HG02678 (cell line): ENCODE measurements around the gene NPW.
"Not testable (repeated sequence)": the region's sequence is repeated elsewhere in the genome, so short reads cannot be mapped to it uniquely, and the experiment has no call there.

Experiments used
- ATAC-seq: cut with Tn5 transposase; IDR thresholded peaks from one replicate; pipeline ENCODE4 v1.9.1; 2021; ENCODE audit warnings: mild to moderate bottlenecking, moderate library complexity; ENCODE audit not compliant: unreplicated experiment

NPW gene

DNA sequence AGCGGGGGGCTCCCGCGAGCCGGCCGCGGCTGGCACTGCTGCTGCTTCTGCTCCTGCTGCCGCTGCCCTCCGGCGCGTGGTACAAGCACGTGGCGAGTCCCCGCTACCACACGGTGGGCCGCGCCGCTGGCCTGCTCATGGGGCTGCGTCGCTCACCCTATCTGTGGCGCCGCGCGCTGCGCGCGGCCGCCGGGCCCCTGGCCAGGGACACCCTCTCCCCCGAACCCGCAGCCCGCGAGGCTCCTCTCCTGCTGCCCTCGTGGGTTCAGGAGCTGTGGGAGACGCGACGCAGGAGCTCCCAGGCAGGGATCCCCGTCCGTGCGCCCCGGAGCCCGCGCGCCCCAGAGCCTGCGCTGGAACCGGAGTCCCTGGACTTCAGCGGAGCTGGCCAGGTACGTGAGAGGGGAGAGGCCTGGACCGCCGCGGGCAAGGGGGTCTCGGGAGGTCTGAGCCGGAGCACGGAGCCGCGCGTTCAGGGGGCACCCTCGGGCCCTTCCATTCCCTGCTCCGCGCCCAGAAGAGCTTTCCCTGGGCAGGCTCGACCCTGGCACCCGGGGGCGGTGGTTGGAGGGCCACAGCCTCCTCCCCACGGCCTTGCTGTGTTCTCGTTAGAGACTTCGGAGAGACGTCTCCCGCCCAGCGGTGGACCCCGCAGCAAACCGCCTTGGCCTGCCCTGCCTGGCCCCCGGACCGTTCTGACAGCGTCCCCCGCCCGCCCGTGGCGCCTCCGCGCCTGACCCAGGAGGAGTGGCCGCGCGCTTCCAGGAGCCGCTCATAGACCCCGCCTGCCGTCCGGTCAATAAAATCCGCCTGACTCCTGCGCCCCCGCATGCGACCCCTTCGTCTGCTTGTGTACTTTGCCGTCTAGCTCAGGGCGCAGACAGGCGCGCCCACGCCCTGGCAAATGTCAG is 591 bp downstream of the NPW start:
- no peak for ATAC-seq

DNA sequence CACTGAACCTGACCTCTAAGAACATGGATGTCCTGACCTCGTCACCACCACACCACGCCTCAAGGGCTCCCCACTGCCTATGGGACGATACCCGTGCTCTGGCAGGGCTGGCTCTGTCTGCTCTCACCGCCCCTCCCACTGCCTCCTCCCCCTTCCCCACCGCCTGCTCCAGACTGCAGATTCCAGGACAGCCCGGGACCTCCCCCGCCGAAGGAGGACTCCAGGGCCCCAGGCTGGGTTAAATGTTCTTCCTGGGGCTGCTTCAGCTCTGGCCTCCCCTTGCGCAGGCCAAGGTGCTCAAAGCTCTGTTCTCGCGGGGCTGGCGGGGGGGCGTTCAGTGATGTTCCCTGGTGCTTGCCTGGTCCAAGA is 3.1 kb downstream of the NPW start:
- no peak for ATAC-seq

DNA sequence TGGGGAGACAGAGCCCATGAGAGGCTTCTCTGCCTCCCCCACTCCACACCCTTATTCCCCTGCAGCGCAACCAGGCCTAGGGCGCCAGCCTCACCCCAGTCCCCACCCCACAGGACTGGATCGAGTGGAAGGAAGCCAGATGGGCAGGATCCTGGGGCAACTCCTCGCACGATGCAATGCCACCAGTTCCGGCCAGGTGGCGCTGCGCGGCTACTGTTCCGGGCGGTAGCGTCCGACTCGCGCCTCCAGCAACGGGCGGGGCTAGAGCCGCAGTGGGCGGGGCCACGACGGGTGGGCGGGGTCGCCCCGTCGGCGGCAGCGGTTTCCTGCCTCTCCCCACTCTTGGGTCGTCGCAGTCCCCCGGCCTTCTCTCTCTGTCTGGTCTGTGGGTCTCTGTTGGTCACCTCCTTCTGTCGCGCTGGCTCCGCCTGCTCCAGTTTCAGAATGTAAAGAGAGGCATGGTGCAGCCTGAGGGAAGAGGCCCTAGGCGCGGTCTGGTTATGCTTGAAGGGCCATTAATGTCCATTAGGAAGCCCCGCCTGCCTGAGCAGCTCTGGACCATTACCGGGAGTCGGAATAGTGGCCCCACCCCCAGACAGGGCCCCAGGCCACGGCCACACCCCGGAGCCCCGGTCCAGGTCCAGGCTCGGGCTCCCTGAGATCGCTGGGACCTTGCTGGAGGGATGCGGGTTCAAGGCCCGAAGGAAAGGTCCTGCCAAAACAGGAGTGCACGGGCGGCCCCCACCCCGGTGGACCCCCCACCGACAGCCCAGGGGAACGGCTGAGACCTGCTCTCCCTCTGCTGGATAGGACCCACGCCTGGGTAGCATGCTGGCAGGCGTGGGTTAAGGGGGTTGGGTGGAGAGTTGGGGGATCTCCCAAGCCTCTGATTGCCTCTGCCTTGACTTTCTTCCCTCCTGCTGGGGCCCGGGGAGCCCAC is 3.8 kb downstream of the NPW start:
- ATAC-seq: peak; percentile 71

DNA sequence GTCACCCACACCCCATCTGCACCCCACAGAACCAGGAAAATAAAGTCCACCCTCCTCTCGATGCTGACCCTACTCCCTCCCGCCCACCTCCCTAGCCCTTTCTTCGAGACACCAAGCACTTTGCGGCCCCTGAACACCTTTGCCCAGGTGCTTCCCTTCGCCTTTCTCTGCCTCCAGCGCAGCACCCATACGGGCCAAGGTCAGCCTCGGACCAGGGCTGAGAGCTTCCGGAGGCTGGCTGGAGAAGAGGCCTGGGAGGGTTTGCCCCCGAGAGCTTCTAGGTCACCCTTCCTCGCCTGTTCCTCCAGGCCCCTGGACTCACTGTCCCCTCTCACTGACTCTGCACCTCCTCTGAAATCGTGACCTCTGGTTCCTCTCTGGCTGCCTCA is 4.4 kb downstream of the NPW start:
- no peak for ATAC-seq

DNA sequence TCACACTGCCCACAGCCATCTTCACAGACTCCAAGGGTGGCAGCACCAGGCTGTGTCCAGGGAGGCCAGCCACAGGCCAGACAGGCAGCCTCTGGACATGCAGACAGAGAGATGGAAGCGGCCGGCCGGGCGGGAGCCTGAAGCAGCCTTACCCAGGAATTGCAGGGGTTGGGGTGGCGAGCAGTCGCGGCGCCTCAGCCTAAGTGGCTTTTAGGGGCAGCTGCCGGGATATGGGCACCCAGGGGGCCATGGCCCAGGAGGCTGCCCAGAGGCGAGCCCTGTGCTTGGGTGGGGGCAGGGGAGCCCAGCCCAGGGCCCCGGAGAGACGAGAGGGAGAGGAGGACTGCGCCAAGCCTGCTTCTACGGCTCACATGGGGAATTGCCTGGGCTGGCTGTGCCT is 5.7 kb downstream of the NPW start:
- ATAC-seq: no peak

DNA sequence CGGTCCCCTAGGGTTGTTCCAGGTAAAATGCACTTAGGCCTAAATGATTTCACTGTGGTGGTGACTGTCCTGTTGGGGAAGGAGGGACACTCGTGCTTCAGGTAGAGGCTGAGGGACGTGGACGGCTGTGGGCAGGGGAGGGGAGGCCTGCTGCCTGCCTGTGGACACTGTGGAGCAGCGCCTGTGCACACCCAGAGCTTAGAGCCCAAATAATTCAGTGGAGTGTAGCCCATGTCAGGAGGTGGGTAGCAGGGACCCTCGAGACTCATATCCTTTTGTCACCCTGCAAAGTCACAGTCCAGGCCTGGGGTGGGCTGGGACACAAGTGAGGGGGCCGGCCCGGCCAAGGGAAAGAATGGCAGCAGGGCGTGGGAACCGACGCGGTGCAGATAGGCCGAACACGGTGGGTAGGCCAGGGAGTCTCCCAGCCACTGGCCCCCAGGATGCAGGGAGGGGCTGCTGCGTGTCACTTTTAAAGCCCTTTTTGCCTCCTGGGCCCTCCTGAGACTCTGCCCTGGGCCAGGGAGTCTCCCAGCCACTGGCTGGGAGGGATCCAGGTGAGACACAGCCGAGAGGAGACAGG is 6.4 kb downstream of the NPW start:
- ATAC-seq: no peak

DNA sequence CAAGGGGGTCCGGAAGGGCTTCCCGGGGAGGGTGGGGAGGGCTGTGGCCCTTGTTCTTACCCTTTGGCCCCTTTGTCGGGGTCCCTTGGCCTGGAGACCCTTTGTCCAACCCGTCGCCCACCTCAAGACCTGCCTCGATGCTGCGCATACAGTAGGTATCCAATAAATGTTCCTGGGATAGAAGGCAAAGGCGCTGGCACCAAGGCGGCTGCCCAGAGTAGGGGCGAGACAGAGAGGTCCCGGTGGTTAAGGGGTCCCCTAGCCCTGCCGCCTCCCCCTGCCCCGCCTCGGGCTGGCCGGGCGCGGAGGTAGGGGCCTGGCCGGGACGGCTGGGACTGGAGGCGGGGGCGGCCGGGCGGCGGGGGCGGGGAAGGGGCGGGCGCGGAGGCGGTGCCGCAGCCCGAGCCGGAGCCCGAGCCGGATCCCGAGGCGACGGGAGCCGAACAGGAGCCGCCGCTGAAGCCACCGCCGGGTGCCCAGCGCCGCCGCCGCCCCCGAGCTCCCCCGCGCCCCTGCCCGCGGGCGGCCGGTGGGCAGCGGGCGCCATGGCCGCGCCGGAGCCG is 7.0 kb downstream of the NPW start, which contains the start of gene NHERF2:
TSS of gene NHERF2 (plus strand) at position 442 of the 563 bp plus-strand sequence. CDS start at position 546, 104 bp downstream.
- no peak for ATAC-seq

DNA sequence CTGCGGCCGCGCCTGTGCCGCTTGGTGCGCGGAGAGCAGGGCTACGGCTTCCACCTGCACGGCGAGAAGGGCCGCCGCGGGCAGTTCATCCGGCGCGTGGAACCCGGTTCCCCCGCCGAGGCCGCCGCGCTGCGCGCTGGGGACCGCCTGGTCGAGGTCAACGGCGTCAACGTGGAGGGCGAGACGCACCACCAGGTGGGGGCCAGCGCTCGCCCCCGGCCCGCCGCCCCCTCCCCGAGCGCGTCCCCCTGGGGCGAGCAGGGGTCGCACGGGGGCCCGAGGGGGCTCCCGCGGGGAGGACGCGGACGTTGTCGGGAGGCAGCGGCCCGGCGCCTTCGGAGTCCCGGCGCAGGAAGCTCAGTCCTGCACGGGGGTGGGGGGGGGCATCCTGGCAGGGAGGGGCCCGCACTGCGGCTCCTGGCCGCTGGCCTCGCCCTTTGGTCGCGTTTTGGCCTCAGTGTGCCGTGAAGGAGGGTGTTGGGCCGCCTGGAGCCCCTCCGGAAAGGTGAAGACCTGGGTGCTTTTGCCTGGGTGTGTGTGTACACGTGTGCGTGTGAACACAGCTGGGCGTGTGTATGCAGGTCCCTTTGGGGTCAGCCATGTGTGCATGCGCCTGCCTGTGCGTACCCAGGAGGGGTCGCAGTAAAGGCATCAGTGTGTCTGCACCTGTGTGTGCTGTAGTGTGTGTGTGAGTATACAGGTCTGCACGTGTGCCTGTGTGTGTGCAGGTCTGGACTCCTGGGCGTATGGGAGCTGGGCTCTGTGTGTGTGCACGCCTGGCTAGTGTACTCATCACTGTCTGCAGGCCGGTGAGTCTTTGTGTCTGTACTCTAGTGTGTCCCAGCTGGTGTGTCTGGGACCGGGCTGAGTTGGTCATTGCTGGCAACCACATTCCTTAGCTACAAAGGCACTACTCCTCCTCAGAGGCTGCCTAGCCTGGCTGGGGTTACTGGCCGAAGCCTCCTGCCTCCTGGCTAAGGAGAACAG is 7.7 kb downstream of the NPW start:
- no peak for ATAC-seq

DNA sequence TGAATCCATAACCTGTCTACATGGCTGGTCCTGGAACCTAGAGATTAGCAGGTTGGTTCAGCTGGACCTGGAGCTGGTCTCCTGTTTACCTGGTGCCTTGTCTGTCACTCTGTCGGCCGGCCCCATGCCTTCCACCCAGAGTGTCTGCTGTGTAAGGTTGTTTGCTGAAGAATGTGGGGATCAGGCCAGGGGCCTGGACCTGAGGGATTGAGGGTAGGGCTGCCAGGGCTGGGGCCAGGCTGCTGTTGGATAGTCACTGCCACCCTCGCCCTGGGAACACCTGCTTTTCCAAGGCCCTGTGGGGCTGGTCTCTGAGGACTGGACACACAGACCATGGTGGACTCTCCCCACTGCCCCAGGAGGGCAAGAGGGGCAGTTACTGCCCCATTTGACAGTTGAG is 8.6 kb downstream of the NPW start:
- ATAC-seq: no peak

DNA sequence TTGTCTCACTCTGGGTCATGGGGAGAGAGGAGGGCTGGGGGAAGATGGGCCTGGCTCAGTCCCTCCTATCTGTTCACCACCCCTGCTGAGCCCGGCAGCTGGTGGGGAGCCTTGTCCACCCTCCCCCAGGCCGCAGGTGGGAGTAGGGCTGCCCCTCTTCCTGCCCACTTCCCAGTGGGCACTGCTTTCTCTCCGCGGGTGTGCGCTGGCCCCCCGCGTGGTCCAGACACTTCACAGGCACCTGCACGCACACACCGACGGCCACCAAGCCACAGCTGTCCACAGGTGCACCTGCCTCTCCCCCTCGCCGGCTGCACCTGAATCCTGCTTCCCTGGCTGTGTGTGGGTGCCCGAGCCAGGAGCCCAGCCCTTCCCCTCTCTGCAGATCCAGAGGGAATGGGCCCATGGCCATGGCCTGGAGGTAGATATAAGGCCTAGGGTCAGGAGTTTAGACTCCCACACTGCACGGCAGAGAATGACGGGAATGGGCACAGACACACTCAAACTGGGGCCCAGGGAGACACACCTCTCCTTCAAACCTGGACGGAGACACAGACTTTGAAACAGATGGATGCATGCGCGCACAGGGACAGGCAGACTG is 9.1 kb downstream of the NPW start:
- no peak for ATAC-seq

DNA sequence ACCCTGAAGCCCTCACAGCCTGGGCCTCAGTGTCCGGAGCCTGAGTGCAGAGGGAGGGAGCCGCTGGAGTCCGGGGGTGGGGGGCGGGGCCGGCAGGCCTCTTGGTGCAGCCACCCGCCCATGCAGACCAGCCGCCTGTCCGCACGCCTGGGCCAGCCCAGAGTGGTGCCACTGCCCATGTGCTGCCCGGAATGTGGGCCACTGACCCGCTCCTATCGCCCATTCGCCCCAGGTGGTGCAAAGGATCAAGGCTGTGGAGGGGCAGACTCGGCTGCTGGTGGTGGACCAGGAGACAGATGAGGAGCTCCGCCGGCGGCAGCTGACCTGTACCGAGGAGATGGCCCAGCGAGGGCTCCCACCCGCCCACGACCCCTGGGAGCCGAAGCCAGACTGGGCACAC is 9.8 kb downstream of the NPW start:
- no peak for ATAC-seq

DNA sequence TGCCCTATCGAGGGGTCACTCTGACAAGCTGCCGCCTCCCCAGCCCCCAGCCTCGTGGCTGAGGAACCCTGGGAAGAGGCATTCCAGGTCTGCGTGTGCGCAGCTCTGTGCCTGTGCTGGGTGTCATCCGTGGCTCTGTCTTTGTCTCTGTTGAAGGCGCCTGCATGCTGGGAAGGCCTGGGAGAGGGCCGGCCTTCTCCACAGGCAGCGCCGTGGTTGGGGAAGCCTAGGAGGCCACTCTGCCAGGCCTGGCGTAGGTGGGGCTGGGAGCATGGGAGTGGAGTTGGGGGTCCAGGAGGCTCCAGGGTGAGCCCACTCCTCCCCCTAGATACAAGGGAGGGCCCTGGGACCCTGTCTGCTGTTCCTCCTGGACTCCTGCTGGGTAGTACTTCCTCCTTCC is 10.5 kb downstream of the NPW start:
- no peak for ATAC-seq

DNA sequence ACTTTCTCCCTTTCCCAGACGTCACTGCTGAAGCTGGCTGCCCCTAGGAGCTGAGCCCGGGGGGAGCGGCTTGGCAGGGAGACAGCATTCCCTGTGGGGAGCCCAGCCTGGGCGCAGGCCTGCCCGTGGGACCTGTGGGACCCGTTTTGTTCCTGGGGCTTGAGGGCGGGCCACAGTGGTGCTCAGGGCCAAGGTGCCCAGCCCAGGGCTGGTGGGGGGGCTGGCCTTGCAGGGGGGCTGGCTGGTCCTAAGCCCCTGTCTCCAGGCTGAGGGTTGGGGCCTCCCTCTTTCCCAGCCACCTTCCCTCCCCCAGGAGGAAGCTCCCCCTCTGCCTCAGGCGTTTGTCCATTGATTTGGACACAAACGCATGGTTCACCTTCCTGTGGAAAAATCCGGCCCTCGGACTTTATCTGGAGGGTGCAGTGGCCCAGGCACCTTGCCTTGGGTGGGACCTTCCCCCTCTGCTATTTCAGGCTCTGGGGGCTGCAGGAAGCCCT is 11.5 kb downstream of the NPW start:
- no peak for ATAC-seq

DNA sequence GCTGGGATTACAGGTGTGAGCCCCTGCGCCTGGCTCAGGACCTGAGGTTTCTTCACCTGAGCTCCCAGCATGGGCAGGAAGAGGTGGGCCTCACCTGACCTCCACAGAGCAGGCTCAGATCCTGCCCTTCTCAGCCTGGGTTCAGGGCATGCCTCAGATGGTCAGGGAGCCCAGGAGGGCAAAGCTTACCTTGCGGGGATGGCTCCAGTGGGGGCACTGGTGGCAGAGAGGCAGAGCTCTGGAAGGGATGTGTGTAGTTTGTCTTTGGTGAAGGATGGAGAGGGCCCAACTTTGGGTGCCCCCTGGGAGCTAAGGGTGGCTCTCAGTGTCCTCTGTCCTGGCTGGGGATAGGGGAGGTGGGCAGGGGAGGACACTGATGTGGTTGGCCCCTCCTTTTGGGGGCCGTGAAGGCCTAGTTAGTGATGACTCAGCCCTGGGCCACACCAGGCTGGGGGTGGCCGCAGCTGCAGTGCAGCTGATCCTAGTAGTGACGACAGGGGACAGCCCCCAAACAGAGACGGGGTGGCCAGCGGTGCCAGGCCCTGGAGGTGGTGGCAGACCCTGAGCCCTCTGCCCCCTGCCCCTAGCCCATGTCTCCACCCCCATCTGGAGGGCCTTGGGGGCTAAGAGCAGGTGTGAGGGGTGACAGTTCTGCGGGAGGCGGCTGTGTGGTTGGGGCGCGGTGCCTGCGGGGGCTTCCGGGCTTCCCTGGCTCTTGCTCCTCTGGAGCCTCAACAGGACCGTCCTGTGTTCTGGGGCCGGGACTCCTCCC is 12.9 kb downstream of the NPW start:
- ATAC-seq: no peak

DNA sequence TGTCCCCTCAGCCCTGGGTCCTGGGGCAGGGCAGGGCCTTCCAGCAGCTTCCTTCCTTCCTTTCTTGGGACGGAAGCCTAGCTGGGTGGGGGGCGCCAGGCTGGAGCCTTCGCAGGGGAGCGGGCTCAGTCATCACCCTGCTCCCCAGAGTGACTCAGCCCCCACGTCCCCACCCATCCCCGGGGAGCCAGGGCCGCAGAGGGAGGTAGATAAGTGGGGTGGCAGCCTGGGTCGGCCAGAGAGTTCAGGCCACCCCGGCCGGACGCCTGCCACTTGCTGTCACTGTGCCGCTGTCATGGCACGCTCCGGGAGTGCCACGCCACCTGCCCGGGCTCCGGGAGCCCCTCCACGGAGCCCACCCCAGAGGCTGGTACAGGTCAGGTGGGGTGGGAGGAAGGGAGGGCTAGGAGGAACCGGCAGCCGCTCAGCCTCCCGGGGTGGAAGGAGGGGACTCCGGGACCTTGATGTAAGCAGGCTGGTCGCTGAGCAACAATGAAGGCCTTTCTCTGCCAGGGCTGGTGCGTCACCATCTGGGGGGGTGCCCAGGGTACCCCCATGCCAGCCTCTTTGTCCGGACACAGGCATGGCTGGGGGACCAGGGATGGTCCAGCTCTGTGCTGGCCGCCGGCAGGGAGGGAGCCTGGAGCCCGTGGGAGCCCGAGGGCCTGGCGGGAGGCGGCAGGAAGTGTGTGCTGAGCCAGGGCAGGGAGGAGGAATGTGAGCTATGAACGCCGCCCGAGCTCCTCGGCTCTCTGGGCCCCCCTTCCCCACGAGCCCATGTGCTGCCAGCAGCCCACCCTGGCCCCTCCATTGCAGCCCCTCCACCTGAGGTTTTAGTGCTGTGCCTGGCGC is 13.7 kb downstream of the NPW start:
- ATAC-seq: no peak

DNA sequence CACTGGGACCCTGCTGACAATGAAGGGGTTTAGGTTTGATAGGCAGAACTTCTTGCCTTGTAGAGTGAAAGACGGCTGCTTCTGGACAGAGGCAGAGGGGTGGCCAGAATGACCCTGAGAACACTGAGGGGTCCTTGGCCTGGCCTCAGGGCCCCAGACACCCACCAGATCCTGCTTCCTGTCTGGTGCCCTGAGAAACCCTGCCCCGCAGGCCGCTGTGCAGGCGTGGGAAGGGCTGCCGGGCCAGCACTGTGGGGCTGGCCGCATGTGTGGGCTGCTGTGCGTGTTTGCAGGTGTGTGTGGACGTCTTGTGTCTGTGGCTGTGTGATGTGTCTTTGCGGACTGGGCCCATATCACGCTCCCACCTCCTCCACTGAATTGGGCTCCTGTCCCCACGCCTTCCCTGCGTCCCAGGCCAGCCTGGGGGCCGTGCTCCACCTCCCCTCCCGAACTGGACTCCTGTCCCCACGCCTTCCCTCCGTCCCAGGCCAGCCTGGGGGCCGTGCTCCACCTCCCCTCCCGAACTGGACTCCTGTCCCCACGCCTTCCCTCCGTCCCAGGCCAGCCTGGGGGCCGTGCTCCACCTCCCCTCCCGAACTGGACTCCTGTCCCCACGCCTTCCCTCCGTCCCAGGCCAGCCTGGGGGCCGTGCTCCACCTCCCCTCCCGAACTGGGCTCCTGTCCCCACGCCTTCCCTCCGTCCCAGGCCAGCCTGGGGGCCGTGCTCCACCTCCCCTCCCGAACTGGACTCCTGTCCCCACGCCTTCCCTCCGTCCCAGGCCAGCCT is 14.5 kb downstream of the NPW start:
- ATAC-seq: not testable (repeated sequence)
